CD4-positive, alpha-beta T cell treated with Interleukin-4 for 4 hours (primary cell): ENCODE data around the gene IL36G.

Experiments
- DNase-seq: peaks from one replicate; pipeline ENCODE4 v3.0.0-alpha.2; 2020

Gene IL36G

GRCh38 chr2:112973156-112973555, 4.7 kb upstream of the IL36G start:
- no peak for DNase-seq

- DNase-seq, result no peak
These were observed 1.9 kb downstream of the IL36G start for GRCh38 chr2:112979731-112980130.

DNA sequence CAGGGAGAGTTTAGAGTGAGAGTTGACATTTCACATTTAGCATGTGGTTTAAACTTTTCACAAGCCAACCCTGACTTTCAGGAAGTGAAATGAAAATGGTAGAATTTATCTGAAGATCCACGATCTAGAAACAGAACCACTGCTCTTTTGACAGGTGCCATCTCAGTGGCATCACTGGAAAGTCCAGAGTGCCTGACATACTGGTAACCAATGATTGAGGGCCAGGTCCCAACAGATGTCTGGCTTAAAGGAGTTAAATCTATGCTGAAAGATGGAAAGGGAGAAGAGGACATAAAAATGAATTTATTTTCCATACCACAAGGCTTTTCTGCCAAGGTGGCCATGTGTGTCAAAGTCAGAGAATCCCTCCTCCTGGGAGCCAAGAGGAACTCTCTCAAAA, 2.7 kb downstream of the IL36G start:
- no peak for DNase-seq

- DNase-seq, result peak; percentile 29
These were observed 7.3 kb downstream of the IL36G start for GRCh38 chr2:112985090-112985489.

- DNase-seq, result no peak
These were observed 11.8 kb downstream of the IL36G start for GRCh38 chr2:112989611-112990010.

- no peak for DNase-seq
These were observed 16.0 kb downstream of the IL36G start for GRCh38 chr2:112993831-112994230.

DNA sequence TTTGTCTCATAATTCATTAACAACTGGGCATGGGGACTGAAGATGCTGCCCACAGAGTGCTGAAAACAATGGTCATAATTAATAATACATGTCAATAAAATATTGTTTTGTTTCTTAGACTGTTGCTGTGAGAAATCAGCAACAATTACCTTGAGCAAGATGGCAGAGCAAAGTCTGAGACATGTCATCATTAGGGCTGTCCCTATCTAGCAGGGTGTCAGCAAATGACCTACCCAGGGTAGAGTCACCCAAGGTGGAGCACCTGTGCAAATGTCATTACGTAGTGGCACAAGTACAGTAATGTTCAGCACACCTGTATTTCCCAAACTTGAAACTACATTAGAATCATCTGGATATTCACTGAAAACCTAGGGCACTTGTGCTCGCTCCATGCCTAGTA, 16.8 kb downstream of the IL36G start:
- no peak for DNase-seq

DNA sequence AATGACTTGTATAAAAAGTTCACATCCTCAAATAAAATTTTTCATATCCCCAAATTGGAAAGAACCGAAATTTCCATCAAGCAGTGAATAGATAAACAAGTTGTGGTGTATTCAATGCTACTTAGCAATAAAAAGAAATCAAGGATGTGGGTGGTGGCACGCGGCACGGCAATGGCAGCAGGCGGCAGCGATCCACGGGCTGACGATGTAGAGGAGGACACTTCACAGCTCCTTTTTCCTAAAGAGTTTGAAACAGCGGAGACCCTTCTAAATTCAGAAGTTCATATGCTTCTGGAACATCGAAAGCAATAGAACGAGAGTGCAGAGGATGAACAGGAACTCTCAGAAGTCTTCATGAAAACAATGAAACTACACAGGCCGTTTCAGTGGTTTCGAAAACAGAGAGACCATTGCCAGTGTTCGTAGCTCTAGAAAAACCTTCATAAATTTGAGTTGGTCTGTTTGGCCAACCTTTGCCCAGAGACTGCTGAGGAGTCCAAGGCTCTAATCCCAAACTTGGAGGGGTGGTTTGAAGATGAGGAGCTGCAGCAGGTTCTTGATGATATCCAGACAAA, 17.6 kb downstream of the IL36G start:
- DNase-seq, result peak; percentile 21

- DNase-seq, result peak; percentile 84
These were observed 18.8 kb downstream of the IL36G start for GRCh38 chr2:112996635-112997034.

DNA sequence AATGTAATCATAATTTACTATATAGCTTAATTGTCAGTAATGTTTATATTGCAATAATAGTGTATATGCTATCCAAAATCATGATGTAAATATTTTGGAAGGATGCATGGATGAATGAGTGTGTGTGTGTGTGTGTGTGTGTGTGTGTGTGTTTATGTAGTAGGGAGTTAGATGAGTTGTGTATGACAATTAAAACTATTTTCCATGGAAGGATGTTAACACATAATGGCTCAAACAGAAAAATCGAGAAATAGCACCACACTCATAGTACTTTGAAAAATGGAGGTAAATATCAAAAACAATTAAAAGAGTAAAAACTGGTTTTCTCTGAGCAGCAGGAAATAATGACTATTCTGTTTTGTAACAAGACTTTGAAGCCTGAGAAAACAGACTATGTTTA, 19.3 kb downstream of the IL36G start:
- no peak for DNase-seq

DNA sequence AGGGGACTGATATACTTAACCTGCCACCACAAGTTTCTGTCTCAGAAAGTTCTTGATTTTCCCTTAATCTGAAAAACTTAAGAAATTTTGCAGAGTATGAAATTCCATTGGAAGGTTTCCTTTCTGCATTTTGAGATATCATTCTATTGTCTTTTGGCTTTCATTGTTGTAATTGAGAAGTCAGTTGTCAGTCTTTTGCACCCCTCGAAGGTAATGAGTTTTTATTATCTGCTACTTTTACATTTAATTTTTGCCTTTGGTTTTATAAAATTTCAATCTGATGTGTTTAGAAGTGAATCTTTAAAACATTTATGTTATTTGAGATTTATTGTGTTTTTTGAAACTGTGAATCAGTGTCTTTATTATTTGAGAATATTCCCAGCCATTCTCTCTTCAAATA, 22.6 kb downstream of the IL36G start:
- no peak for DNase-seq

- DNase-seq, result no peak
These were observed 24.9 kb downstream of the IL36G start for GRCh38 chr2:113002677-113003076.

- DNase-seq, result no peak
These were observed 27.3 kb downstream of the IL36G start, which contains the start of gene IL36A for GRCh38 chr2:113005030-113005509. TSS of gene IL36A (plus strand) at chr2:113005459. CDS start at chr2:113005872, 413 bp downstream.

DNA sequence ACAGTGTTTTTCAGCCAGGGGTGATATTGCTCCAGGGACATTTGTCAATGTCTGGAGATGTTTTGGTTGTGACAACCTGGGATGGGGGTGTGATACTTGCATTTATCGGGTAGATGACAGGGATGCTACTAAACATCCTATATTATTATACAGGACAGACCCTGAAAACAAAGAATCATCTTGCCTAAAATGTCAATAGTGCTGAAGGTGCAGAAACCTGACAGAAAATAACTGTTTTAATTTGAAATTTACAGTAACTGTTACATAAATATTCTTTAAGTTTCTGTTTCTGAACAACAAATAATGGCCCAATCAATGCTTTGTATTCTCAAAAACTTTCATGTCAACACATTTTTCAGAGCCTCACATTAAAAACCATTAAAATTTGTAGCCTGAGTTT, 29.4 kb downstream of the IL36G start:
- no peak for DNase-seq

GRCh38 chr2:113009622-113010021, 31.8 kb downstream of the IL36G start:
- DNase-seq, result no peak

GRCh38 chr2:113010088-113010487, 32.3 kb downstream of the IL36G start:
- no peak for DNase-seq

DNA sequence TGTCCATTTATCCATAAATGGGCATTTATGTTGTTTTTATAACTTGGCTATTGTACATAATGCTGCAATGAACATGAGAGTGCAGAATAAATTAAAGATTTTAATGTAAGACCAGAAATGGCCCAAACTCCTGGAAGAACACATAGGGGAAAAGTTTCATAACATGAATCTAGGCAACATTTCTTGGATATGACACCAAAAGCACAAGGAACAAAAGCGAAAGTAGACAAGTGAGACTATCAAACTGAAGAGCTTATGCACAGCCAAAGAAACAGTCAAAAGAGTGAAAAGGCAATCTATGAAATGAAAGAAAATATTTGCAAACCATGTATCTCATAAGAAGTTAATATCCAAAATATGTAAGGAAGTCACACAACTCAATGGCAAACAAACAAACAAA, 33.3 kb downstream of the IL36G start:
- no peak for DNase-seq

DNA sequence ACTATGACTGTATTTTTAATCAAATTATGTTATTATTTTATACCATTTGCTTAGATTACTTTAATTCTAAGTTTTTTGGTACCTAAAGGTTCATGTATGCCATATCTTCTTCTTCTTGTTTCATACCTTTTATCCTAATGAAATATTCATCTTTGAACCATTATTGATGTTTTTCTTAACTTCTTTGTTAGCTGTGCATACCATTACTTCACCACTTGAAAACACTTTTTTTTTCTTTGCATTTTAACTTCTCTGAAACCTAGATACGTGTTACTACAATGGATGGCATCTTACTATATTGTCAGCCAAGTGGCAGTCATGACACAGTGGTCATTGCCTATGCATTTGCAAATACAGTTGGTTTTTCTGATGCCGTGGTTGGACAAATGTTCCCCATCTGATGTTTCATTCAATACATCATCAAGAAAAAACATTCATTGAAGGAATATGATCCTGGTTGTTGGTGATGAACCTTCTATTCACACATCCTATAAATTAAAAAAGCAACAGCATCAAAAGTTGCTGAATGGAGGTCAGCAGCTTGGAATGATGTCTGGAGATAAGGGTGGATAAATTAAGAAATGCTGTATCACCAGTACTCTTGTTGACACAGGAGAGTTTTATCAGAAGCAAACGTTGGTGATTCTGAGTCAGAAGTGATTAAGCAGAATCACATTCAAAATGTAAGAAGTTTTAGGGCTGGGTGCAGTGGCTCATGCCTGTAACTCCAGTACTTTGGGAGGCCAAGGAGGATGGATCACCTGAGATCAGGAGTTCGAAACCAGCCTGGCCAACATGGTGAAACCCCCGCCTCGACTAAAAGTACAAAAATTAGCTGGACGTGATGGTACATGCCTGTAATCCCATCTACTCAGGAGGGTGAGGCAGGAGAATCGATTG, 34.9 kb downstream of the IL36G start:
- no peak for DNase-seq

DNA sequence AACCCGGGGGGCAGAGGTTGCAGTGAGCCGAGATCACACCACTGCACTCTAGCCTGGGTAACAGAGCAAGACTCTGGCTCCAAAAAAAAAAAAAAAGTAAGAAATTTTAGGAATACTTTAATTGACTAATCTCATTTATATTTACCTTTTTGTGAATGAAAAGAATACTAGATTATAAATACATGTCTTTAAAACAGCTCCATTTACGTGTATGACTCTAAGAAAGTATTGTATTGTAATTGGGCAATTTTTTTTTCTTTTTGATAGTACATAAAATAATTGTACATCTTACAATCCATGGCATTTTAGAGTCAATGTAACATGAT, 35.5 kb downstream of the IL36G start:
- no peak for DNase-seq

- no peak for DNase-seq
These were observed 36.3 kb downstream of the IL36G start for GRCh38 chr2:113014067-113014466.

DNA sequence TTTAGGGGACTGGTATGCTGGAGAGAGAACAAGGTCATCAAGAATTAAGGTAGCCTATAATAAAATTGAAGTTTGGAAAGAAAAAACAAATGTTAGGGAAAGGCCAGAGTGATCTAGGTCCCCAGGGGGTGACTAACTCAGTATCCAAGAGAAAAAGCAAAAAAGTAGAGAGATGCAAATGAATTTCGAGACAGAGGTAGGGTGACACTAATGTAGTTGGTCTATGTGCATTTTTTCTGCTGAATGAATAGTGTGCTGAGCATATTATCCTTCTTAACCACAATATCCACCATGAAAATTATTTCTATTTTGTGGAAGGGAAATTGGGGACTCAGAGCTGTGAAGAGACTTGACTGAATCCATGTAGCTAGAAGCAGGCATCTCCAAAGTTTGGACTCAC, 37.2 kb downstream of the IL36G start:
- no peak for DNase-seq

DNA sequence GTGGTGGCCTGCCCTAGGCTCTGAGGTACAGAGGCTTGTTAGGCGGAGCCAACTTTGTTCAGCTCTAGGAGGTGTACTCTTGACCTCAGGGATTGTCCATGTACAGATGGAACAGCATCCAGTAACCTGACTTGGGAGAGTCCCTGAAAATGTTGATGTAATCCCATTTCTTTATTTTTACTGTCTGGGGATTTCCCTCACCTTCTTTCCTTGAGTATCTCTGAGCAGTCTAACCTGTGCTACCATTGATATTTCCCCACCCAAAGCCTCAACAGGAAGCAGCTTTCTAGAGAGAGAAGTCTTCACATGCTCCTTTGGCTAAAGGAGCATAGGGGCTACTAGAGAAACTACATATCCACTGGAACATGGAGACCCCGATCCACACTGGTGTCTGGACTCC, 37.8 kb downstream of the IL36G start:
- no peak for DNase-seq

- no peak for DNase-seq
These were observed 40.7 kb downstream of the IL36G start for GRCh38 chr2:113018509-113018908.

DNA sequence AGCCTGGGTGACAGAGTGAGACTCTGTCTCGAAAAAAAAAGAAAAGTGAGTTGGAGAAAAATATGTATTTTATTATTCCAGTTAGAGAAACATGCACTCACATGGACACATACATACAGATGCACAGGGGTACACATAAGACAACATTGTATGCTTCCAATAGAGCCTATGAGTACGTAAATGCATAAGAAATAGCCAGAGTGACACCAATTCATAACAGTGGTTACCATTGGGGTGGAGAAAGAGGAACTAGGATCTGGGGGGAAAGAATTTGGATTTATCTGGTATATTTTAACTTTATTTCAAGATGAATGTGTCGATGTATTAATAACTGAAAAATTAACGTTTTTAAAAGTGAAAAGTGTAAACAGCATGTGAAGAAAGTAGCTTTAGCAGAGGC, 43.5 kb downstream of the IL36G start:
- DNase-seq, result no peak

DNA sequence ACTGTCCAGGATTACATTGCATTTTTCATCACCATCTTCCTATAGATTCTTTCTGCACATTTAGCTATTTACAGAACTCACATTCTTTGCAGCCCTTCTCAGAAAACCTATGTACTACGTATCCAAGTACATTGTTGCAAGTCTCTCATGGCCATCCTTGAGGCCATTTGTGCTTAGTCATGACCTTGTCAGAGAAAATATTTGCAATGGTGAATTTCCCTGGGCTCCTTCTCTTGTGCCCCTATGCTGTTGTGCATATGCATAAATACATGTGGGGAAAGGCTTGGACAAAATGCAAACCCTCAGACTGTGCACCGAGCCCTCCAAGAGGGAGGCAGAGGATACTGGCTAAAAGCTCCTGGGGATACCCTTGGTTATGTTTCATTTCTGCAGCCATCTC, 47.0 kb downstream of the IL36G start:
- DNase-seq, result no peak
